CD4-positive, CD25-positive, alpha-beta regulatory T cell (primary cell): ENCODE data around the gene SPEG. TPM values are rescaled to one million over a fixed set of nuclear protein-coding genes. Genes with fewer than 3 reads are reported as not detected.

Source experiments
- ATAC-seq, 2 donors: fragments of 150-1000 bp; cut with Tn5 transposase; one replicate each; pipeline ENCODE4 v1.10.0; 2021; ENCODE audit warnings: low read depth in 2 of 2, moderate number of reproducible peaks in 2 of 2, moderate library complexity in 1 of 2
- DNase-seq, 3 donors: peaks; one replicate each; pipeline versions ENCODE4 v3.0.0 to v3.0.0-alpha.2; 2012 to 2022; ENCODE audit warnings: mixed read lengths in 1 of 3
- H3K27ac ChIP-seq: one replicate; pipeline ENCODE4 v1.7.0; 2013; ENCODE audit warnings: mild to moderate bottlenecking, low read length; ENCODE audit not compliant: insufficient read depth, poor library complexity, severe bottlenecking
- H3K27me3 ChIP-seq: one replicate; pipeline ENCODE4 v1.7.0; 2013; ENCODE audit warnings: low read length; ENCODE audit not compliant: control insufficient read depth, insufficient read depth
- H3K36me3 ChIP-seq: one replicate; pipeline ENCODE4 v1.7.0; 2013; ENCODE audit warnings: mild to moderate bottlenecking, low read length, moderate library complexity; ENCODE audit not compliant: control insufficient read depth, insufficient read depth
- H3K4me1 ChIP-seq: 2 replicates; pipeline ENCODE4 v1.7.0; 2013; ENCODE audit warnings: mild to moderate bottlenecking, low read length; ENCODE audit not compliant: insufficient read depth, control insufficient read depth, poor library complexity, severe bottlenecking
- H3K4me3 ChIP-seq: one replicate; pipeline ENCODE4 v1.7.0; 2013; ENCODE audit warnings: low read depth, mild to moderate bottlenecking, low read length, moderate library complexity
- H3K9me3 ChIP-seq, 2 experiments: 1 replicate in 1 of 2; 2 replicates in 1 of 2; pipeline ENCODE4 v1.7.0; 2013; ENCODE audit warnings: low read length in 2 of 2, mild to moderate bottlenecking in 1 of 2, moderate library complexity in 1 of 2; ENCODE audit not compliant: control insufficient read depth in 2 of 2
- H3K27ac Mint-ChIP-seq, 3 donors: one replicate each; pipeline ENCODE4 v1.8.0; 2020 to 2022; ENCODE audit warnings: mild to moderate bottlenecking in 3 of 3, mixed read lengths in 3 of 3, moderate library complexity in 2 of 3
- H3K27me3 Mint-ChIP-seq: one replicate; pipeline ENCODE4 v1.8.0; 2022; ENCODE audit warnings: mild to moderate bottlenecking, mixed read lengths
- H3K36me3 Mint-ChIP-seq: one replicate; pipeline ENCODE4 v1.8.0; 2020; ENCODE audit warnings: mixed read lengths
- H3K4me1 Mint-ChIP-seq, 4 donors: one replicate each; pipeline ENCODE4 v1.8.0; 2020 to 2022; ENCODE audit warnings: mixed read lengths in 4 of 4, mild to moderate bottlenecking in 1 of 4
- H3K4me3 Mint-ChIP-seq, 4 donors: one replicate each; pipeline ENCODE4 v1.8.0; 2020 to 2022; ENCODE audit warnings: mild to moderate bottlenecking in 4 of 4, mixed read lengths in 4 of 4, moderate library complexity in 3 of 4
- H3K9me3 Mint-ChIP-seq, 7 donors: one replicate each; pipeline ENCODE4 v1.8.0; 2020 to 2022; ENCODE audit warnings: mixed read lengths in 7 of 7, mild to moderate bottlenecking in 3 of 7, moderate library complexity in 2 of 7
- polyA plus RNA-seq, 4 donors: library from polyadenylated mRNA; unstranded; fragments of 300-500 nt; fragmentation: Illumina TruSeq; gene quantifications; one replicate each; pipeline ENCODE4 v1.2.3, GENCODE V29; 2021
- total RNA-seq: library from RNA; stranded (reverse); gene quantifications from one replicate; pipeline ENCODE4 v1.2.3, GENCODE V29; 2022

Gene SPEG
- total and polyA plus RNA-seq, 5 donors from 2014 or later: 0.20 to 4.1 TPM; not detected in 3

- Mint-ChIP-seq H3K27me3 (peaks cover 59% of the 10 kb centered on the region), H3K36me3 (no peaks in the 10 kb centered on the region), H3K4me1 (peaks cover 0 to 8% (median 3%) of the 10 kb centered on the region in 4 donors), H3K9me3 (no peaks in the 10 kb centered on the region), H3K27ac (no peak overlapping the region), H3K4me3 (peak overlapping the region in 3 of 4 donors; percentile 21 to 78 (median 67))
- H3K27me3 ChIP-seq: peaks cover 4% of the 10 kb centered on the region
- no peak overlapping the region for H3K27ac ChIP-seq
- peaks cover 15% of the 10 kb centered on the region for H3K4me1 ChIP-seq
- H3K36me3 ChIP-seq: no peaks in the 10 kb centered on the region
- H3K9me3 ChIP-seq: no peaks in the 10 kb centered on the region
- ATAC-seq (peak; percentile 14 to 35), DNase-seq (no peak)
- no peak overlapping the region for H3K4me3 ChIP-seq
These were observed 49.9 kb downstream of the SPEG start for GRCh38 chr2:219484343-219485200.

GRCh38 chr2:219485201-219485580 is 50.5 kb downstream of the SPEG start:
- DNase-seq (no peak), ATAC-seq (no peak)
- H3K27ac Mint-ChIP-seq: no peak overlapping the region
- H3K36me3 Mint-ChIP-seq: no peaks in the 10 kb centered on the region
- no peaks in the 10 kb centered on the region for H3K9me3 ChIP-seq
- H3K9me3 Mint-ChIP-seq: no peaks in the 10 kb centered on the region
- peaks cover 15% of the 10 kb centered on the region for H3K4me1 ChIP-seq
- H3K4me1 Mint-ChIP-seq: peaks cover 0 to 8% (median 3%) of the 10 kb centered on the region in 4 donors
- H3K27me3 ChIP-seq: peaks cover 4% of the 10 kb centered on the region
- peaks cover 59% of the 10 kb centered on the region for H3K27me3 Mint-ChIP-seq
- no peak overlapping the region for H3K27ac ChIP-seq
- H3K4me3 Mint-ChIP-seq: peak overlapping the region in 3 of 4 donors; percentile 15 to 56 (median 38)
- no peak overlapping the region for H3K4me3 ChIP-seq
- no peaks in the 10 kb centered on the region for H3K36me3 ChIP-seq

- Histone ChIP-seq H3K9me3 (no peaks in the 10 kb centered on the region), H3K27me3 (peaks cover 4% of the 10 kb centered on the region), H3K4me3 (no peak overlapping the region), H3K27ac (no peak overlapping the region), H3K4me1 (peaks cover 15% of the 10 kb centered on the region), H3K36me3 (no peaks in the 10 kb centered on the region)
- DNase-seq: no peak
- no peaks in the 10 kb centered on the region for H3K9me3 Mint-ChIP-seq
- H3K36me3 Mint-ChIP-seq: no peaks in the 10 kb centered on the region
- H3K4me1 Mint-ChIP-seq: peaks cover 0 to 8% (median 3%) of the 10 kb centered on the region in 4 donors
- H3K27me3 Mint-ChIP-seq: peaks cover 56% of the 10 kb centered on the region
- H3K27ac Mint-ChIP-seq: no peak overlapping the region
- H3K4me3 Mint-ChIP-seq: no peak overlapping the region
- ATAC-seq: no peak
These were observed 51.8 kb downstream of the SPEG start for GRCh38 chr2:219486380-219486959.

GRCh38 chr2:219488149-219488843 is 53.7 kb downstream of the SPEG start:
- no peak for DNase-seq
- Mint-ChIP-seq H3K4me3 (no peak overlapping the region), H3K36me3 (no peaks in the 10 kb centered on the region), H3K27ac (no peak overlapping the region), H3K9me3 (peaks cover 0 to 1% (median 0%) of the 10 kb centered on the region in 7 donors), H3K27me3 (peaks cover 48% of the 10 kb centered on the region), H3K4me1 (peaks cover 0 to 5% (median 3%) of the 10 kb centered on the region in 4 donors)
- no peaks in the 10 kb centered on the region for H3K36me3 ChIP-seq
- ATAC-seq: no peak
- H3K9me3 ChIP-seq: no peaks in the 10 kb centered on the region
- no peak overlapping the region for H3K27ac ChIP-seq
- H3K4me1 ChIP-seq: peaks cover 15% of the 10 kb centered on the region
- peaks cover 4% of the 10 kb centered on the region for H3K27me3 ChIP-seq
- no peak overlapping the region for H3K4me3 ChIP-seq

GRCh38 chr2:219488844-219489194 is 54.2 kb downstream of the SPEG start:
- no peaks in the 10 kb centered on the region for H3K36me3 Mint-ChIP-seq
- H3K9me3 ChIP-seq: no peaks in the 10 kb centered on the region

GRCh38 chr2:219489315-219489714 is 54.7 kb downstream of the SPEG start:
- peaks cover 5% of the 10 kb centered on the region for H3K4me1 ChIP-seq
- H3K4me3 ChIP-seq: no peak overlapping the region
- no peak overlapping the region for H3K27ac ChIP-seq
- H3K27me3 ChIP-seq: peaks cover 7% of the 10 kb centered on the region
- ATAC-seq (no peak), DNase-seq (no peak)
- H3K27me3 Mint-ChIP-seq: peaks cover 50% of the 10 kb centered on the region
- H3K9me3 ChIP-seq: no peaks in the 10 kb centered on the region
- peak overlapping the region in 1 of 4 donors; percentile 47 for H3K4me3 Mint-ChIP-seq
- H3K9me3 Mint-ChIP-seq: peaks cover 0 to 1% (median 0%) of the 10 kb centered on the region in 7 donors
- no peaks in the 10 kb centered on the region for H3K36me3 Mint-ChIP-seq
- no peak overlapping the region for H3K27ac Mint-ChIP-seq
- H3K4me1 Mint-ChIP-seq: peaks cover 0 to 3% (median under 1%) of the 10 kb centered on the region in 4 donors
- no peaks in the 10 kb centered on the region for H3K36me3 ChIP-seq

More at GRCh38 chr2:219488844-219489194, 54.2 kb downstream of the SPEG start:
- H3K27me3 Mint-ChIP-seq: peaks cover 50% of the 10 kb centered on the region
- H3K27me3 ChIP-seq: peaks cover 7% of the 10 kb centered on the region
- H3K9me3 Mint-ChIP-seq: peaks cover 0 to 1% (median 0%) of the 10 kb centered on the region in 7 donors
- H3K27ac ChIP-seq: no peak overlapping the region
- no peak overlapping the region for H3K4me3 ChIP-seq
- ATAC-seq (no peak), DNase-seq (no peak)
- peaks cover 10% of the 10 kb centered on the region for H3K4me1 ChIP-seq
- no peaks in the 10 kb centered on the region for H3K36me3 ChIP-seq
- peaks cover 0 to 5% (median 2%) of the 10 kb centered on the region in 4 donors for H3K4me1 Mint-ChIP-seq
- no peak overlapping the region for H3K4me3 Mint-ChIP-seq
- H3K27ac Mint-ChIP-seq: no peak overlapping the region

- no peak overlapping the region for H3K4me3 Mint-ChIP-seq
- ATAC-seq (no peak), DNase-seq (no peak)
- Histone ChIP-seq H3K4me3 (no peak overlapping the region), H3K4me1 (no peaks in the 10 kb centered on the region), H3K9me3 (no peaks in the 10 kb centered on the region), H3K27me3 (peaks cover 12% of the 10 kb centered on the region), H3K36me3 (no peaks in the 10 kb centered on the region), H3K27ac (no peak overlapping the region)
- H3K9me3 Mint-ChIP-seq: peaks cover 0 to 1% (median 0%) of the 10 kb centered on the region in 7 donors
- H3K36me3 Mint-ChIP-seq: no peaks in the 10 kb centered on the region
- H3K4me1 Mint-ChIP-seq: peaks cover 0 to 3% (median under 1%) of the 10 kb centered on the region in 4 donors
- H3K27me3 Mint-ChIP-seq: peaks cover 54% of the 10 kb centered on the region
- H3K27ac Mint-ChIP-seq: no peak overlapping the region
These were observed 55.5 kb downstream of the SPEG start for GRCh38 chr2:219490186-219490585.
